ENCODE results near the gene PRUNE2.

PRUNE2 gene

GRCh38 chr9:76803083-76803482 lies 102.8 kb downstream of the PRUNE2 start:
- POLR2A ChIA-PET (ENCODE audit: low non-redundant PET), result no interaction called here
- TF ChIP-seq CTCF (conservative IDR thresholded peaks at IDR 0.05; ENCODE audit: low read depth), result no peak
- DNase-seq (ENCODE audit: low spot score), result no peak
- CTCF ChIA-PET, result no interaction called here
- no peak overlapping the region for H3K27ac ChIP-seq

- no peak for TF ChIP-seq CTCF (conservative IDR thresholded peaks at IDR 0.05; ENCODE audit: low read depth)
- ChIA-PET CTCF (interaction anchor here (0.6 to 1.2 kb wide), 2 partner anchors 9 to 19 kb away, joined by 4 read pairs; no protein-coding TSS in a partner anchor), POLR2A (ENCODE audit: low non-redundant PET) (no interaction called here)
- DNase-seq (ENCODE audit: low spot score), result no peak
- no peak overlapping the region for H3K27ac ChIP-seq
These were observed 105.0 kb downstream of the PRUNE2 start for GRCh38 chr9:76800901-76801300.

- POLR2A ChIA-PET (ENCODE audit: low non-redundant PET), result no interaction called here
- CTCF ChIA-PET, result no interaction called here
- DNase-seq (ENCODE audit: low spot score), result no peak
These were observed 106.4 kb downstream of the PRUNE2 start for GRCh38 chr9:76799473-76799872.

GRCh38 chr9:76798527-76798926 lies 107.4 kb downstream of the PRUNE2 start:
- no peak for TF ChIP-seq CTCF (conservative IDR thresholded peaks at IDR 0.05; ENCODE audit: low read depth)
- no peak overlapping the region for H3K27ac ChIP-seq
- DNase-seq (ENCODE audit: low spot score), result no peak
- ChIA-PET POLR2A (ENCODE audit: low non-redundant PET) (no interaction called here), CTCF (no interaction called here)

More at GRCh38 chr9:76799473-76799872, 106.4 kb downstream of the PRUNE2 start:
- no peak for TF ChIP-seq CTCF (conservative IDR thresholded peaks at IDR 0.05; ENCODE audit: low read depth)
- no peak overlapping the region for H3K27ac ChIP-seq

- TF ChIP-seq CTCF (conservative IDR thresholded peaks at IDR 0.05; ENCODE audit: low read depth), result no peak
- DNase-seq (ENCODE audit: low spot score), result no peak
- POLR2A ChIA-PET (ENCODE audit: low non-redundant PET), result no interaction called here
- CTCF ChIA-PET, result no interaction called here
- H3K27ac ChIP-seq, result no peak overlapping the region
These were observed 109.6 kb downstream of the PRUNE2 start for GRCh38 chr9:76796296-76796695.

- POLR2A ChIA-PET (ENCODE audit: low non-redundant PET), result no interaction called here
- no peak overlapping the region for H3K27ac ChIP-seq
- no peak for DNase-seq (ENCODE audit: low spot score)
- no peak for TF ChIP-seq CTCF (conservative IDR thresholded peaks at IDR 0.05; ENCODE audit: low read depth)
- CTCF ChIA-PET, result no interaction called here
These were observed 112.0 kb downstream of the PRUNE2 start for GRCh38 chr9:76793784-76794431.
